Stimulated activated CD8-positive, alpha-beta memory T cell treated with anti-CD3 and anti-CD28 coated beads, Interleukin-15, amount 100 ng/mL, for 24 hours (primary cell): Measurements from ENCODE around the gene ITGB8.

Experiments
- DNase-seq: peaks from one replicate; pipeline ENCODE4 v3.0.0-alpha.2; 2020; ENCODE audit warnings: low read depth

The ITGB8 gene

DNA sequence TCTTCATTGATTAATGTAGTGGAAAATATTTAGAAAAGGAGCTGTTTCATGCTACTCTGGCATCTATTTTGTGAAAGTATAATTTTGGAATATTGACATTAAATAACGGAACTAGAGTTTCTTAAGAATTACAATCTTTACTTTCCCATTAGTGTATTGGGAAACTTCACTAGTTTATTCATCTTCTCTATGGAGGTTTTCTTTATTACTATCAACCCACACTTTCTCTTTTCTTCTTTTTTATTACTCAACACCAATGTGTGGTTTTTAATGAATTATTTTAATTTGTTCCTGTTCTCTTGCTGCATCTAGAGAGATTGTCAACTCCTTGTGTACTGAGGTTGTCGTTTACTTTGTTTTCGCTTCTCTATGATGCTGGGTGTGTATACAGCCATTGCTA lies 20.4 kb upstream of the ITGB8 start:
- no peak for DNase-seq

DNA sequence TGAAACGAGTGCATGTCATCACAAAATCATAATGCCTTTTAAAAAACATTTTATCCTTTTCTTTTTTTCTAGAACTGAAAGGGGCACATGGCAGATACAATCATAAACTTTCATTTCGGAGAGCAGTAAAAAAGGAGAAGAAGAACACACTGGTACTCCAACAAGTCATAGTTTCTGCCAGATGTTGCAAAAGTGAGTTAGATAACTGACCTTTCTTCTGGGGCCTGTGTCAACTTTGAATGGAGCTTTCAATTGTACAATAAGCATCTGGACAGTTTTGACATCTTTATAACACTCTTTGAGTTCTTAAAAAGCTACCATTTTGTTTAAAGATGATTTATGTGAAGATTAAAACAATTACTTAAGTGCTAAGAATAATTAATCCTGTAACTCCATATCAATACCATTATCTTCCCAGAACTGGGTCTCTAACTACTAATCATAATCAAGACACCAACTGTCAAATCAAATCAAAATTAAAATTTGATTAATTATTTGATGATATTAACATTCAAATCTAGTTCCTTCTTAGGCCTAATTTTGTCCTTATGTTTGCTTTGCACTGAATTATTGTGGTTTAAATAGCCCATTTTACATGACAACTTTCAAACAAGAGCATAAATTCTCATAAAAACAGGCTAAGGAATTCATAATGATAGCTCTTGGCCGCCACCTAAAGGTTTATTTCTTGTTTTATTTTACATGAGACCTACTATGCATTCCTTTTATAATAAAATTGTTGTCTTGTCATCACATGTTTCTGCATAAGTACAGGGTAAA lies 19.5 kb upstream of the ITGB8 start:
- no peak for DNase-seq

DNA sequence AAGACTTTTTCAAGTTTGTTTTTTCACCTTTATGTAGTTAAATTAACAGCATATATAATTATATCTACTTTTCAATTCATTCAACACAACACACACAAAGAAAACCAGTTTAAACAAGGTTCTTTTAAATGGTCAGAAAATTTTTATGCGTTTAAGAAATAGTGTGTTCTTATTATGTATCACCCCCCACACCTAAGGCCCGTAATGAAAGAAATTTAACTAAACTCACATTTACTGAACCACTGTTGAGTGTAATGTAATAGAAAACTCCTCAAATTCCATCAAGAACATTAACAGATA lies 19.0 kb upstream of the ITGB8 start:
- no peak for DNase-seq

DNA sequence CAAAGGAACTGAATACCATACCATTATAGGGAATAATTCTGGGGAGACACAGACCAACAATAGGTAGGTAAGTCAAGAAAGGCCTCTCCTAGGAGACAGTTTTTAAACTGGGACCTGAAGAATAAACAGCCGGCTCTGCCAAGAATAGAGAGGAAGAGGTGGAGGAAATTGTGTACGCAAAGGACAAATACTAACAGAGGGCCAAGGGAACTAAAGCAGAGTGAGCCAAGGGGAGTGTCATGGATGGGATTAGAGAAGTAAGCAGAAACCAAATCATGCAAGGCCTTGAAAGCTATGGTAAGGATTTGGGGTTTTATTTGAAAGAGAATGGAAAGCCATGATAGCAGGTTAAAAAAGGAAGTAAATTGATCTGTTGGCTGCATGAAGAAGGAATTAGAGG lies 18.1 kb upstream of the ITGB8 start:
- no peak for DNase-seq

DNA sequence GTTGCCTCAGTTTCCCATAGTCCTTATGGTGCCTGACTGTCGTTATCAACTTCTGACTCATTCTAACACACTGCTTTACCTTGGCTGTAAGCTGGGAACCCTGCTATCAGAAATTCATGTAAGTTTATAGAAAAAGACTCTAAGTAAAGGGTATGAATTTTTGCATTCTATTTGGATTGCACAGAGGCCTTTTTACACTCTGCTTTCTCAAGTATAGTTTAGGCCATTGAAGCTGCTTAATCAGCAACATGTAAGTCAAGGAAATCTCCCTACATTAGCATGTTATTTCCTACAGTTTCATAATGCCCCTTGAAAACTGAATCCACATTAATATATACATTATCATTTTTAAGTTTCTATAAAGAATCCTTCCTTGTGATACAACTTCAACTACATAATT lies 17.1 kb upstream of the ITGB8 start:
- no peak for DNase-seq

DNA sequence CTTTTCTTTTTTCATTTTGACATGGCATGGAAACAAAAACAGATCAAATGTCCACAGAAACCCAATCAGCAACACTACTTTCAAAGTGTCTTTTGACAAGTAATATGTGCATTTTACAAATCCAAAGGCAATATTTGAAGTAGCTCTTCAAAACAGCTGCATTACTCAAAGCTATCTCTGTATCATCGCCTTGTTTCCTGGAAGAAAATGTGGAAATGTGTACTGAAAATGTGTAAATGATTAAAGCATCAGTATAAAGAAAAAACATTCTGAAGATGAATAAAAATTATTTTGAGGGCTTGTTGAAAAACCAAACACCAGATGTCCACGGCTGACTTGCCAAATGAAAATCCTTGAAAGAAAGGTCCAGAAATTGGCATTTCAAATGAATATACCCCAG lies 16.5 kb upstream of the ITGB8 start:
- no peak for DNase-seq

DNA sequence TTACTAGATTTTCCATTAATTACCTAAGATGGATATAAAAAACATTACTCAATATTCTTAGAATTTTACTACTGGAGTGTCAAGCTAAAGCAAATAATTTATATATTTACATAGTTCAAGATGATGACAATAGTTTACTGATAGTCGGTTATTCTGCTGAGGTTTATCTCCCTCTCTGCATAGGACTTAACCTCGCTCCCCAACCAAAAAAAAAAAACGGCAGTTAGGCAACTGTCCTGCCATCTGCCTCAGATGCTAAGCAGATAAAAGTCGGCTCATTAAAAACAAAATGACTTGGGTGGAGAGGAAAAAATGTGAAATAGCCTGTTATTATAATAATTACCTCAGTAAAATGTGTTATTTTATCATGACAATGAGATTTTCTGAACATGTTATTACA lies 14.0 kb upstream of the ITGB8 start:
- no peak for DNase-seq

DNA sequence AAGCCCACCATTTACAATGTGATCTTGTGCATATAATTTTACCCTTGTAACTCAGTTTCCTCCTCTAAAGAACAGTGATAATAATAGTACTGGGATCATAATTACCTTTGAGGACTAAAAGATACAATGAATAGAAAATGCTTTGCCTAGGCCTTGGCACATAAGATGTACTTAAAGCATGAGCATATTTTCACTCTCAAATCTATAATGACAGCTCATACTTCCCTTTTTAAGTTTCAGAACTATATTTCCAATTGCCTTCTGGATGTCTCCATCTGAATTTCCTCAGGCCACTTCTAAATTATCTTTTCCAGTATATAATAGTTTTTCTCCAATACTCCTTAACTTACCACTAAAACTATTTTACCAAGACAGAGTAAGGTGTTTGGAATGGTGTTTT lies 13.3 kb upstream of the ITGB8 start:
- no peak for DNase-seq

DNA sequence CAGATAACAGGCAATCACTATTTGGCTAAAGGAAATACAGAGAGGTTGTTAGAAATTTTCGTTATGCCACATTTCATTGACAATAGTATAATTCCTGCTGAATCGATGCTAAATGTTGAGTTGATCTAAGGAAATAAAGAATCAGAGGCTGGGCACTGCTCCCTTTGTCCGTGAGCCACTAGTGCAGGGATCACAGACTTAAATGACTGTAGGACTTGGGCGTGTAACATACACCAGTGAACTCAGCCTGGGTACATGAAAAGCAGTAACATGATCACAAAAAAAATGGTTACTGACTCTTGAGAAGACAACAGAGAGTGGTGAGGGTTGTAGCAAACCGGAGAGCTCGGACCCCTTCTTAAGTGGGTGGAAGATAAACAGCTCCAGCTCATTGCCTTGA lies 11.8 kb upstream of the ITGB8 start:
- no peak for DNase-seq

DNA sequence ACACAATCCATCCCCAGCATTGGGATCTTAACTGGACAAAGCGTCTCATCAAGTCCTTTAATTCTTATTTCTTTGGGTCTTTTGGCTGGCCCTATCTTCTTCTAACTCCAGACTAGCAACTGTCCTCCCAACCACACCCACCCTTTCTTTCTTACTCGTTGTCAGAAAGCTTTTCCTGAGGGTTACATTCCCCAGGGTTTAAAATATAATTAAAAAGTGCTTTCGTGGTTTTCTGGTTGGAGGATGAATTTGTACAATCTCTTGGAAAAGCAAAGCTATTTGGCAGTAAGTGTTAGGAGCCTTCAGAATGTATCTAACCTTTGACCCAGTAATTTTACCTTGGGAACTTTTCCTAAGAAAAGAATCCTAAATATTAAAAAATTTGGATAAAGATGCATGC lies 10.4 kb upstream of the ITGB8 start:
- no peak for DNase-seq

DNA sequence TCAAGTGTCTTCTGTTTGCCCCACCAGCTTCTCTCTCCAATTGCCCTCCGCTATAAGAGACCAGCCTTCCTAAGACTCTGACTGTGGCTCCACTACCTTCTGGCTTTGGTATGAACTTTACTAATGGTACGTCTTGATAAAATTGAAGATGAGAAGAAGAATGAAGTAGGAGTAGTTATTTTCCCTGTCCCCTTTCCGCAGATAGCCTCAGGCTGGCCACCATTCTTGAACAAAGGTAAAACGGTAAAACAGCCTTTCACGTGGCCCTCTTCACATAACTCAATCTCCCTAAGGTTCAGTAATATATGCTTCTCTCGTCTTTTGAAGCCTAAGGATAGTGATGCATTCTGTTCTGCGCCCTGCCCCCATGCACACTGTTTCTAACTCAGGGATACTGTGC lies 9.9 kb upstream of the ITGB8 start:
- no peak for DNase-seq

DNA sequence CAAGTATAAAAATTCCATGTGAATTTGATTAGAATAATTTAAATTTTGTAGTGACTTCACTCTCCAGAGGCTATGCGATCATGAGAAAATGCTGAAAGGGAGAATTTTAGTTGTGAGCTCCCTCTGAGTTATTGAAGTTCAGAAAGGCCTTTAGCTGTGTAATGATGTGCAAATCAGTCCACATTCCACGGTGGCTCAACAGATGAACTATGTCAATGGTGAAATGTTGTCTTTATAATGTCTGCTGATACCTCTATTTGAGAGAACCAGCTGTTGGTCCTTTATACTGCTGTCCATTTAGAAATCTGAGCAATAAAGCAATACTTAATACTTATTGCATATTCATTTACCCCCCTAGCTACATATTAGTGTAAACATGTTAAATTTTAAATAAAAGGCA lies 7.1 kb upstream of the ITGB8 start:
- no peak for DNase-seq

DNA sequence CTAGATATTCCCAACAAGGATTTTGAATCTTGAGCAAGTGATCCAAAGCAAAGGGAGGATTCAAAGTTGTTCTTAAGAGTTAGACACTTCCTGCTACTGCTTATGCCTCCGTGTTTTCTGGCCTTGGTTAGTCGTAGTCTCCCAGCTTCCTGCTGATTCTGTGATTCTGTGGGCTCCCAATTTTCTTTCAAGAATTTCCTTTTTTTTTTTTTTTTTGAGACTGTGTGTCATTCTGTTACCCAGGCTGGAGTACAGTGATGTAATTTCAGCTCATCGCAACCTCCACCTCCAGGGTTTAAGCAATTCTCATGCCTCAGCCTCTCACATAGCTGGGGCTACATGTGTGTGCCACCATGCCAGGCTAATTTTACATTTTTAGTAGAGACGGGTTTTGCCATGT lies 4.4 kb upstream of the ITGB8 start:
- no peak for DNase-seq

DNA sequence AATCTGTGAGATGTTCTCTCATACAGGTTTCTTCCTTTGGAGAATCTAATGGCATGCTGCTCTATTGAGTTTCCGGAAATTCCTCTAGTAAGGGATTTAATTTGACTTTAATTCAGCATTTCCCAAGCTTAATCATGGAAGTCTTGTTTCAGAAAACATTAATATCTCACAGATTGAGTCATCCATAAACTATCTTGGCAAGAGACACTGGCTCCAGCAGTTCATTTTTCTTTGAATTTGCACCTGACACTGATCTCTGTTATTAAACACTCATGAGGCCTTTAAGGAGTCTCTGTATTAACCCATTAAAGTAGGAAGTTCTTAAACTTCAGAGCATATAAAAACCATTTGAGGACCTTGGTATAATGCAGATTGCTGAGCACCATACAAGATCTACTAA lies 3.6 kb upstream of the ITGB8 start:
- no peak for DNase-seq

DNA sequence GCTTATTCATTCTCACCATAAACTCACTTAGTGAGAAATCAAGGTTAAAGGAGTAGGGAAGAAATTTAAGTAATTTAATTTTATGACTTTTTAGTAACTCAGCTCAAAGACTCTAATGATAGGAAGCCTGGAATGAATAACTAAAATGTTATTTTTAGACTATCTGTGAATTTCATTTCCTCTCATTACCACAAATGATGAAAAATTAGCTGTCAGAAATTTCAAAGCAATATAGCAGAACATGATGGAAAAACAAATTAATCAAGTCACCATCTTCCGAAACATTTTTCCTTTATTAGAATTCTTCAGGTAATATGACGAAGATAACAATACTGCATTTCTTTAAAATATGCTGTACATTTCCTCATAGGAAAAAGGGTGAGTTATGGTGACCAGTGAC lies 2.7 kb upstream of the ITGB8 start:
- no peak for DNase-seq

DNA sequence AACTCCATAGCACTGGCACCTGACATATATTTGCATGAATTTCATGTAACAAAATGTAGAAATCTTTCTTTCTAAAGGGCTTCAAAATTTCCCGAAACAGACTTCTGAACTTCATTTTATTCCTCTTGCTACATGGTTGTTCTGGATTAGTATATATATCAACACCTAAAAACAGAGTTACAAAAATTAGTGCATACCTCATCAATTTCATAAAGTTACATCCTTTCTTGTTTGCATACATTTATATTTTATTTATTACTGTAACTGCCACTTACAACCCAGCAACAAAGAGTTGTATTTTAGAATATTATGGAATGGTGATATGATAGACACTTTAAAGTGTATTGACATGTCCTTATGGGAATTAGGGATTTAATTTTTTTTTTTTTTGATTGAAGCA lies 2.0 kb upstream of the ITGB8 start:
- no peak for DNase-seq

DNA sequence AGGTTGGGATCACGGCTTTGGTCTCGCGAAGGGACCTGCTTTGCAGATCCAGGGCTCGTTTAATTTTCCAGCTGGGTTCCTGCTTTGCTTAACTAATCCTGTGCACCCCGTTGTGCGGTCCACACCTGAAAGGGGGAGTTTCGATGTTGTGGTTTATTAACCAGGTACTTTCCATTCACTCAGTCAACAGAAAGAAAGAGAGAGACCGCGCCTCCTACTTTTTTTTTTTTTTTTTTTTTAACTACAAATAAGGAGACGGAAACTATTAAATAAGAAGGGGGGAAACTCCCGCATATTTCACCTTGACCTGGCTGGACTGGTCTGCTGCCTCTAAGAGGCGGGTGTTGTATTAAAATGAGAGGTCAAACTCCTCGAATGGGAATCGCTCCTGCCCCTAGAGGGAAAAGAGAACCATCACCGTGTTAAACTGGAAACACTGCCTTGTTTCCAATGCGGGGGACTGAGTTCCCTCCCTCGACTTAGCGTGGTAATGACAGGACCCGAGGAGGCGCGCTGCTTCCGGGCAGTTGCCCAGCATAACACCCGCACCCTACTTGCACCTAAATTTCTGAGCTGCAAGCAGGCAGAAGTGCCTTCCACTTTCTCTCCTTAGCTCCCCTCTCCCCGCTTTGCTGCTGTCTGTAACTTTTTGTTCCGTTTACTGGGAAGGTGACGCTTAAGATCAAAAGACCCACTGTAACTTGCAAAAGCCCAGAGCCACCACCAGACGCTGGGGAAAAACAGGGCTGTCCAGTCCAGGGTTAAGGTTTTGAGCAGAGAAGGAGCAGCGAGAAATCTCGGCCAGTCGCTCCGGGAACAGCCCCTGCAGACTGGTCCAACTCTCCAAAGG lies 1.1 kb upstream of the ITGB8 start:
- no peak for DNase-seq

DNA sequence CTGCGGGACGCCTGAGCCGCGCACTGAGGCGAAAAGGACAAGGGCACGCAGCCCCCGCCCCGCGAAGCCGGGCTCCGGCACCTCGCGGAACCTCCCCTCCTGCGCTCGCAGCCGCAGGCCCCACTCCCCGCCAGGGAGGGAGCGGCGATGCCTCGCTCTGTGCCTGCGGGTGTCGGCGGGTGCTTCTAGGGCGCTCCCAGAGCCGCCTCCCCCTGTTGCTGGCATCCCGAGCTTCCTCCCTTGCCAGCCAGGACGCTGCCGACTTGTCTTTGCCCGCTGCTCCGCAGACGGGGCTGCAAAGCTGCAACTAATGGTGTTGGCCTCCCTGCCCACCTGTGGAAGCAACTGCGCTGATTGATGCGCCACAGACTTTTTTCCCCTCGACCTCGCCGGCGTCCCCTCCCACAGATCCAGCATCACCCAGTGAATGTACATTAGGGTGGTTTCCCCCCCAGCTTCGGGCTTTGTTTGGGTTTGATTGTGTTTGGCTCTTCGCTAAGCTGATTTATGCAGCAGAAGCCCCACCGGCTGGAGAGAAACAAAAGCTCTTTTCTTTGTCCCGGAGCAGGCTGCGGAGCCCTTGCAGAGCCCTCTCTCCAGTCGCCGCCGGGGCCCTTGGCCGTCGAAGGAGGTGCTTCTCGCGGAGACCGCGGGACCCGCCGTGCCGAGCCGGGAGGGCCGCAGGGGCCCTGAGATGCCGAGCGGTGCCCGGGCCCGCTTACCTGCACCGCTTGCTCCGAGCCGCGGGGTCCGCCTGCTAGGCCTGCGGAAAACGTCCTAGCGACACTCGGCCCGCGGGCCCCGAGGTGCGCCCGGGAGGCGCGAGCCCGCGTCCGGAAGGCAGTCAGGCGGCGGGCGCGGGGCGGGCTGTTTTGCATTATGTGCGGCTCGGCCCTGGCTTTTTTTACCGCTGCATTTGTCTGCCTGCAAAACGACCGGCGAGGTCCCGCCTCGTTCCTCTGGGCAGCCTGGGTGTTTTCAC lies 519 bp downstream of the ITGB8 start:
- no peak for DNase-seq

DNA sequence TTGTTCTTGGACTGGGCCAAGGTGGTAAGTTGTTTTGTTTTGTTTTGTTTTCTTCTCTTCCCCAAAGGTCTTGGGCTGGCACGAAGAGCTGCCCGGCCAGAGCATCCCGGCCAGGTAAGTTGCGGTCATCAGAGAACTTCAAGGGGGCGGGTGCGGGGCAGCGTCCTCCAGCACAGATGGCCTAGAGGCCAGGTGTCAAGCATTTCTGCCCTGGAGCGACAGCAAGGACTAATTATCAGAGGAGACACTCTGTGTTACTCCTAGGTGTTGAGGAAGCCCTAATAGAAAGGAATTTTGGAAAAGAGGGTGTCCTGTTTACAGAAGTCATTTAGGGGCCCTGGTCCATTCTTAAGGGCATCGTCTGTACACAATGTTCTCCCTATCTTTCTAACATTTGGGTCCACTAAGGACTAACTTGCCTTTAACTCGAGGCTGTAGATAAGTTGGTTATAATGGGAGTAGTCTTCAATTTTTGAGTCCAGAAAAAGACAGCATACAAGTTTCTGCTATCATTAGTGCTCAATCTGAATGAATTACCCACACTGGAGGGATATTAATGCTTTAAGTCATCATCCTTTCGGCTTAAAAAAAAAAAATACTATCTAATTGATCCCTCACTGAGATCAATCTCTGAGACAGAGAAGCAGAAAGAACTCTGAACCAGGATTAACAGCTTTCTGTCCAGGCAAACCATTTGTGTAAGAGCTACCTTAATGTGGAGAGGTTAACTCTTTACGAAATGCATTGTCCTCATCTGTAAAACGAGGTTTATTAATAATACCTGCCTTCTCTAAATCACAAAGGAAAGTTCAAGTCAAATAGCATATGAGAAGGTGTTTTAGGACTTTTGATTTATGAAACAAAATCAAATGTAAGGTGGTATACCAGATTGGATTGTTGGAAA lies 1.5 kb downstream of the ITGB8 start:
- no peak for DNase-seq

DNA sequence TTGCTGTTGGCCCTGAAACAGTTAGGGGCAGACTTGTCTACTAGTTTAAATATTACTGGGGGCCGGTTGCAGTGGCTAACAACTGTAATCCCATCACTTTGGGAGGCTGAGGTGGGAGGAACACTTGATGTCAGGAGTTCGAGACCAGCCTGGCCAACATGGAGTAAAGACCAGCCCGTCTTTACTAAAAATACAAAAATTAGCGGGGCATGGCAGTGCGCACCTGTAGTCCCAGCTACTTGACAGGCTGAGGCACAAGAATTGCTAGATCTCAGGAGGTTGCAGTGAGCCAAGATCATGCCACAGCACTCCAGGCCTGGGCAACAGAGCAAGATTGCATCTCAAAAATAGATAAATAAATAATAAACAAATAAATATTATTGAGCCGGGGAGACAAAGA lies 7.6 kb downstream of the ITGB8 start:
- no peak for DNase-seq

DNA sequence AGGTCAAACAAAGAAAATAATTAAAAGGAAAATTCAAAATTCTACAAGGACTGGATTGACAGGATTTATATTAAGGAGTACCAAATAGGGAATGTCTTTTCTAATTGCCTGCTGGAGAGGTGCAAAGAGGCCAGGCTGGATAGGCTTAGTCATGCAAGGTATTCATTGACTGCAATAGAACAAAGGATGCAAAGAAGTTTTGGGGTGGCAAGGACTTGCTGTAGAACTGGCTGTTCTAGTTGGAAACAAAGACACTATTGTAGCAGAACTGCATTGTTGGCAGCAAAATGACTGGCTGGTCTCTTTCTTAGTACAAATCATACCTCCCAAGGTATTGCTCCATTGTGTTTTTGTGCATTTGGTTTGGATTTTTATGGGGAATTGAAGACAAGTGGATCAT lies 10.1 kb downstream of the ITGB8 start:
- no peak for DNase-seq

DNA sequence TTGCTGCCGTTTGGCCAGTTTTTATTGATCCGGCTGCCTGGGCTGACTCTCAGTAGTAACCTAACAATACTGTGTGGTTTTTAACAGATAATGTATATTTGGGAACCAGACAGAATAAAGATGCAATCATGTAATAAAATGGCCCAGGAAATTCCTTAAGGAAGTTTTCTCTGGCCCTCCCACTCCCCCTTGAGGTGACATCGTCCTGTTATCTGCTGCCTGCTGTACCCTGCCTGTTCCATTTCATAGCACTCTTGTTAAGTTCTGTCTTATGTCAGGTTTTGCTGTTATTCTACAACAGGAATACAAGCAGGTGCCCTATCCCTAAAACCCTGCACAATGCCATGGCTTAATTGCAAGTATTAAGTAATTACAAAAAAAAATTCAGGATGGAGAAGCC lies 12.5 kb downstream of the ITGB8 start:
- DNase-seq: no peak
